SK-N-MC (cell line): ENCODE measurements around the gene MIA.

ENCODE experiments used
- EZH2 ChIP-seq: fragments of 200-600 bp; sonication (generic); IDR thresholded peaks from one replicate; pipeline ENCODE4 v1.6.1; 2017; ENCODE audit warnings: antibody characterized with exemption
- POLR2AphosphoS5 ChIP-seq: IDR thresholded peaks from 2 replicates; pipeline ENCODE4 v1.6.1; 2012; ENCODE audit warnings: mild to moderate bottlenecking, low read depth, low read length, borderline replicate concordance

DNA sequence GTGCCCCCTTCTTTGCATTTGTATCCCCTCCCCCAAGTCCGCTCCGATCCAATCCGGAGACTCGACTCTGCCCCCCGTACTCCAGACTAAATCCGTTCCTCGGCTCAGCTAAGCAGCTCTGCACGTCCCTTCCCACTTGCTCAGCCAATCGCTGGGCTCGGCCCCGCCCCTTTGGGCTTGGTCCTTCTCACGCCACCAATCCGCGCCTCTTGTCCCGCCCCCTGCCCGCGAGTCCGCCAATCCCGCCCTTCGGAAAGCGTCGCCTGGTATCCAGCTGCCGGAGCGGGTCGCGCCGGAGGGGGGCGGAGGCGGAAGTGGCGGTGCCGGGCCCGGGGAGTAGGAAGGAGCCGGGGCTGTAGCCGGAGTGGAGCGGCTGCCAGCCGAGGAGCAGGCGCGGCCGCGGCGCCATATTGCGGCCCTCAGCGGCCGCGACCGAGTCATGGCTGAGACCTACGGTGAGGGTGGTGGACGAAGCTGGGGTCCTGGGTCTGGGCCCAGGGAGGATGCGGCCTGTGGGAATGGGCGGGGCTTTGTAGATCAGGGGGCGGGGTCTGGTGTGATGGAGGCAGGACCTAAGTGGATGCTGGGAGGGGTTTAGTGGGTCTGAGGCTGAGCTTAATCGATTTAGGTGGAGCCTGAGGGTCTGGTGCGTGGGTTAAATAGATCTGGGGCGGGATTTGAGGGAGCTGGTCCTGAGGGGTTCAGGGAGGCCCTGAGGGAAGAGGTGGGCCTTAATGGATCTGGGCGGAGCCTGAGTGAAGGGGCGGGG lies 2.8 kb downstream of the MIA start, which contains the start of gene RAB4B:
- TF ChIP-seq EZH2 (no peak), POLR2AphosphoS5 (no peak)
